Measurements from ENCODE around the gene PPFIA3. TPM values are rescaled to one million over a fixed set of nuclear protein-coding genes. Genes with fewer than 3 reads are reported as not detected.

Gene PPFIA3
- total and polyA plus RNA-seq, 2 of the 4 experiments (the other 2 are of a cell fraction) = 0.90 to 2.4 TPM

- Histone ChIP-seq H3K4me1 (ENCODE audit: control insufficient read depth, insufficient read depth, low read length) (peaks cover 5% of the 10 kb centered on the region; the same call in 1 of the 2 replicates), H3K4me2 (ENCODE audit: low read depth, low read length) (no peak overlapping the region), H3K27me3 (ENCODE audit: control insufficient read depth, insufficient read depth, low read length) (peaks cover 4% of the 10 kb centered on the region), H3K9ac (ENCODE audit: low read depth, low read length) (no peak overlapping the region), H3K23ac (ENCODE audit: low read depth, low read length) (no peak overlapping the region), H2BK5ac (ENCODE audit: low read depth, low read length, poor library complexity, severe bottlenecking) (no peak overlapping the region), H3K4ac (ENCODE audit: low read depth, low read length) (no peak overlapping the region), H4K5ac (ENCODE audit: low read depth, low read length) (no peak overlapping the region), H2BK15ac (ENCODE audit: low read depth, low read length) (no peak overlapping the region), H3K4me3 (ENCODE audit: insufficient read depth, low read depth, low read length) (no peak overlapping the region), H2AFZ (replicated peaks; ENCODE audit: low read length, poor library complexity) (no peak overlapping the region), H3K9me3 (ENCODE audit: control insufficient read depth, insufficient read depth, low read length) (no peaks in the 10 kb centered on the region), H2AK5ac (ENCODE audit: low read depth, low read length) (no peak overlapping the region), H3K79me1 (ENCODE audit: low read depth in 1 of 2, low read length in 2 of 2) (no peaks in the 10 kb centered on the region), H3K14ac (replicated peaks; ENCODE audit: low read depth, low read length) (no peak overlapping the region), H2BK20ac (ENCODE audit: low read depth, low read length) (no peak overlapping the region), H3K9me1 (ENCODE audit: insufficient read depth, low read length) (peaks cover 7% of the 10 kb centered on the region; the same call in 1 of the 2 replicates), H4K8ac (ENCODE audit: low read depth in 2 of 2, low read length in 2 of 2) (no peak overlapping the region), H2AK9ac (replicated peaks; ENCODE audit: low read depth, low read length, poor library complexity) (no peak overlapping the region), H2BK120ac (ENCODE audit: low read depth, low read length) (no peak overlapping the region), H3K56ac (ENCODE audit: extremely low read depth, insufficient read depth, low read length) (no peak overlapping the region), H4K91ac (ENCODE audit: insufficient read depth, low read depth, low read length) (no peak overlapping the region), H3K18ac (ENCODE audit: low read depth, low read length) (no peak overlapping the region), H4K20me1 (ENCODE audit: insufficient read depth, low read length) (no peaks in the 10 kb centered on the region; the same call in 1 of the 2 replicates), H3K27ac (ENCODE audit: insufficient read depth, low read length) (no peak overlapping the region), H3K36me3 (ENCODE audit: control insufficient read depth, insufficient read depth, low read length) (no peaks in the 10 kb centered on the region)
- no peak for ATAC-seq (ENCODE audit: low read depth)
- in situ Hi-C loops (cut with MboI; ENCODE audit: low sequenced_read_pairs) = no loop called here
- TF ChIP-seq BHLHE40 (IDR thresholded peaks at IDR 0.05; ENCODE audit: low read depth, low read length) (no peak), CHD1 (IDR thresholded peaks at IDR 0.05; ENCODE audit: low read depth, low read length) (no peak), ELK1 (IDR thresholded peaks at IDR 0.05; ENCODE audit: borderline replicate concordance, low read depth, low read length) (no peak), USF2 (IDR thresholded peaks at IDR 0.05; ENCODE audit: low read depth, low read length) (no peak), FOS (IDR thresholded peaks at IDR 0.05; ENCODE audit: low read depth, low read length) (no peak), RFX5 (IDR thresholded peaks at IDR 0.05; ENCODE audit: low read depth, low read length) (no peak), SMC3 (IDR thresholded peaks at IDR 0.05; ENCODE audit: low read depth, low read length) (no peak), MXI1 (IDR thresholded peaks at IDR 0.05; ENCODE audit: borderline replicate concordance, low read depth, low read length) (no peak), RAD21 (IDR thresholded peaks at IDR 0.05; ENCODE audit: low read length) (no peak)
- ChIA-PET POLR2A (ENCODE audit: unreplicated experiment) (no interaction called here), CTCF (no interaction called here)
- BruUV-seq (replicated peaks) = no TSS peak
- dilution Hi-C loops (cut with HindIII; ENCODE audit: low sequenced_read_pairs, unreplicated experiment) = no loop called here
- DNase-seq = no peak
- 66% methylated on average over 5 of the region's 16 CpGs; no CpG with 5 or more reads in 1 of the 2 experiments for WGBS, 2 experiments (ENCODE audit: extremely low coverage in 2 of 2, insufficient read length in 1 of 2)
- intact Hi-C loops (cut with micrococcal nuclease) = no loop called here
Measured at GRCh38 chr19:49129238-49129583, 9.9 kb downstream of the PPFIA3 start.
